Activated effector memory CD4-positive, alpha-beta T cell treated with Interleukin-2 at 50 U/mL for 16 hours (primary cell): ENCODE data around the gene CHIT1.
"Not testable (repeated sequence)": the region's sequence is repeated elsewhere in the genome, so short reads cannot be mapped to it uniquely, and the experiment has no call there.

Source experiments
- DNase-seq: peaks from one replicate; pipeline ENCODE4 v3.0.0-alpha.2; 2020

Gene CHIT1

GRCh38 chr1:203229471-203230135, at the start of gene CHIT1:
Gene CHIT1, minus strand, starts transcription at chr1:203229673. Its CDS starts 37 bp downstream, at chr1:203229636.
- no peak for DNase-seq

- no peak for DNase-seq
Measured at GRCh38 chr1:203278885-203279406, 49.5 kb upstream of the CHIT1 start.

GRCh38 chr1:203278082-203278884, 48.8 kb upstream of the CHIT1 start:
- DNase-seq, result no peak

GRCh38 chr1:203276916-203277545, 47.6 kb upstream of the CHIT1 start:
- no peak for DNase-seq

GRCh38 chr1:203276408-203276807, 46.9 kb upstream of the CHIT1 start:
- DNase-seq, result no peak

- DNase-seq, result no peak
Measured at GRCh38 chr1:203275656-203276272, 46.3 kb upstream of the CHIT1 start.

- DNase-seq, result no peak
Measured at GRCh38 chr1:203274603-203275381, 45.3 kb upstream of the CHIT1 start.

GRCh38 chr1:203273869-203274602, 44.6 kb upstream of the CHIT1 start:
- no peak for DNase-seq

- DNase-seq, result peak; percentile 86
Measured at GRCh38 chr1:203273206-203273868, 43.9 kb upstream of the CHIT1 start.

- DNase-seq, result no peak
Measured at GRCh38 chr1:203272633-203273205, 43.2 kb upstream of the CHIT1 start.

- no peak for DNase-seq
Measured at GRCh38 chr1:203271962-203272632, 42.6 kb upstream of the CHIT1 start.

- peak; percentile 64 for DNase-seq
Measured at GRCh38 chr1:203271018-203271743, 41.7 kb upstream of the CHIT1 start.

GRCh38 chr1:203270448-203270847, 41.0 kb upstream of the CHIT1 start:
- no peak for DNase-seq

GRCh38 chr1:203269654-203270020, 40.2 kb upstream of the CHIT1 start:
- DNase-seq, result no peak

GRCh38 chr1:203268901-203269653, 39.6 kb upstream of the CHIT1 start:
- DNase-seq, result no peak

- no peak for DNase-seq
Measured at GRCh38 chr1:203267912-203268311, 38.4 kb upstream of the CHIT1 start.

- DNase-seq, result peak; percentile 68
Measured at GRCh38 chr1:203267347-203267846, 37.9 kb upstream of the CHIT1 start.

- not testable (repeated sequence) for DNase-seq
Measured at GRCh38 chr1:203266140-203266539, 36.7 kb upstream of the CHIT1 start.
